Endothelial cell (in vitro differentiated cells): Measurements from ENCODE around the gene ARID1A. TPM values are rescaled to one million over a fixed set of nuclear protein-coding genes. Genes with fewer than 3 reads are reported as not detected.
A peak's percentile ranks its signal among the peaks of the same experiment; 100 is the strongest.

Source experiments
- DNase-seq: peaks from one replicate; pipeline ENCODE4 v3.0.0; 2021; ENCODE audit warnings: low spot score
- H3K27ac Mint-ChIP-seq: one replicate; pipeline ENCODE4 v1.8.0; 2021; ENCODE audit warnings: mixed read lengths, inconsistent platforms; ENCODE audit not compliant: unreplicated experiment
- H3K27me3 Mint-ChIP-seq: one replicate; pipeline ENCODE4 v1.8.0; 2021; ENCODE audit warnings: mild to moderate bottlenecking, moderate library complexity, mixed read lengths, inconsistent platforms; ENCODE audit not compliant: unreplicated experiment
- H3K36me3 Mint-ChIP-seq: one replicate; pipeline ENCODE4 v1.8.0; 2021; ENCODE audit warnings: mild to moderate bottlenecking, low read depth, mixed read lengths, inconsistent platforms; ENCODE audit not compliant: unreplicated experiment
- H3K4me1 Mint-ChIP-seq: one replicate; pipeline ENCODE4 v1.8.0; 2021; ENCODE audit warnings: mild to moderate bottlenecking, mixed read lengths, inconsistent platforms; ENCODE audit not compliant: unreplicated experiment
- H3K4me3 Mint-ChIP-seq: one replicate; pipeline ENCODE4 v1.8.0; 2021; ENCODE audit warnings: mild to moderate bottlenecking, mixed read lengths, inconsistent platforms; ENCODE audit not compliant: unreplicated experiment
- H3K9me3 Mint-ChIP-seq: one replicate; pipeline ENCODE4 v1.8.0; 2021; ENCODE audit warnings: mixed read lengths, inconsistent platforms; ENCODE audit not compliant: unreplicated experiment
- total RNA-seq: library from RNA; stranded (reverse); fragmentation: NEBNext Ultra II Directional; extraction: Animal tissue kit (Norgen Biotek cat#: 25700); gene quantifications from one replicate; pipeline ENCODE4 v1.2.1, GENCODE V29; 2021; ENCODE audit not compliant: unreplicated experiment
- TF ChIP-seq, protein P1 (sequence below): fragments of 200-600 bp; sonication (generic); IDR thresholded peaks from one replicate; pipeline ENCODE4 v1.5.0; 2021; ENCODE audit warnings: antibody characterized with exemption; ENCODE audit not compliant: unreplicated experiment

Gene ARID1A
- total RNA-seq, 1 donor from 2014 or later: 115 TPM

GRCh38 chr1:26758358-26758757 lies 62.5 kb downstream of the ARID1A start:
- H3K4me1 Mint-ChIP-seq: peaks cover 1% of the 10 kb centered on the region
- TF ChIP-seq, protein P1, sequence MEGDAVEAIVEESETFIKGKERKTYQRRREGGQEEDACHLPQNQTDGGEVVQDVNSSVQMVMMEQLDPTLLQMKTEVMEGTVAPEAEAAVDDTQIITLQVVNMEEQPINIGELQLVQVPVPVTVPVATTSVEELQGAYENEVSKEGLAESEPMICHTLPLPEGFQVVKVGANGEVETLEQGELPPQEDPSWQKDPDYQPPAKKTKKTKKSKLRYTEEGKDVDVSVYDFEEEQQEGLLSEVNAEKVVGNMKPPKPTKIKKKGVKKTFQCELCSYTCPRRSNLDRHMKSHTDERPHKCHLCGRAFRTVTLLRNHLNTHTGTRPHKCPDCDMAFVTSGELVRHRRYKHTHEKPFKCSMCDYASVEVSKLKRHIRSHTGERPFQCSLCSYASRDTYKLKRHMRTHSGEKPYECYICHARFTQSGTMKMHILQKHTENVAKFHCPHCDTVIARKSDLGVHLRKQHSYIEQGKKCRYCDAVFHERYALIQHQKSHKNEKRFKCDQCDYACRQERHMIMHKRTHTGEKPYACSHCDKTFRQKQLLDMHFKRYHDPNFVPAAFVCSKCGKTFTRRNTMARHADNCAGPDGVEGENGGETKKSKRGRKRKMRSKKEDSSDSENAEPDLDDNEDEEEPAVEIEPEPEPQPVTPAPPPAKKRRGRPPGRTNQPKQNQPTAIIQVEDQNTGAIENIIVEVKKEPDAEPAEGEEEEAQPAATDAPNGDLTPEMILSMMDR: no peak
- H3K27ac Mint-ChIP-seq: no peak overlapping the region
- no peak overlapping the region for H3K4me3 Mint-ChIP-seq
- no peaks in the 10 kb centered on the region for H3K9me3 Mint-ChIP-seq
- peaks cover 5% of the 10 kb centered on the region for H3K27me3 Mint-ChIP-seq
- DNase-seq: no peak
- peaks cover 45% of the 10 kb centered on the region for H3K36me3 Mint-ChIP-seq

GRCh38 chr1:26759531-26759930 lies 63.7 kb downstream of the ARID1A start:
- no peak for DNase-seq
- TF ChIP-seq, protein P1: no peak
- Mint-ChIP-seq H3K4me1 (no peaks in the 10 kb centered on the region), H3K27me3 (peaks cover 5% of the 10 kb centered on the region), H3K36me3 (peaks cover 42% of the 10 kb centered on the region), H3K27ac (no peak overlapping the region), H3K4me3 (no peak overlapping the region), H3K9me3 (no peaks in the 10 kb centered on the region)

DNA sequence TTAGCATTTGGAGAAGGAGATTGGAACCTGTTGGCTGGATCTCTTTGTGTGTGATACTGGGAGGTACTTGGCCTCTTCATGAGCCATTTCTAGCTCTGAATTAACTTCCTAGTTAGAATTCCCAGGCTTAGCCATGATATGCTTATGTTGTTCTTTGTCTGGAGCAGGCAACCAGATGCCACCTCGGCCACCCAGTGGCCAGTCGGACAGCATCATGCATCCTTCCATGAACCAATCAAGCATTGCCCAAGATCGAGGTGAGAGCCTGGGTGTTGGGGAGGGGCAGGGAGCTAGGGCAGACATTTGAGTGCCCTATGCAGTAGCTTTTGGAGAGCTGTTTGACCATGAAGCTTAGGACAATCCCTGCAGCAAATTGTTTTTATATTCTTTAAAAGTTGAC lies 65.4 kb downstream of the ARID1A start:
- DNase-seq: peak; percentile 19
- Mint-ChIP-seq H3K4me3 (no peak overlapping the region), H3K4me1 (no peaks in the 10 kb centered on the region), H3K36me3 (peaks cover 46% of the 10 kb centered on the region), H3K27me3 (peaks cover 5% of the 10 kb centered on the region), H3K27ac (no peak overlapping the region), H3K9me3 (no peaks in the 10 kb centered on the region)
- TF ChIP-seq, protein P1: no peak

DNA sequence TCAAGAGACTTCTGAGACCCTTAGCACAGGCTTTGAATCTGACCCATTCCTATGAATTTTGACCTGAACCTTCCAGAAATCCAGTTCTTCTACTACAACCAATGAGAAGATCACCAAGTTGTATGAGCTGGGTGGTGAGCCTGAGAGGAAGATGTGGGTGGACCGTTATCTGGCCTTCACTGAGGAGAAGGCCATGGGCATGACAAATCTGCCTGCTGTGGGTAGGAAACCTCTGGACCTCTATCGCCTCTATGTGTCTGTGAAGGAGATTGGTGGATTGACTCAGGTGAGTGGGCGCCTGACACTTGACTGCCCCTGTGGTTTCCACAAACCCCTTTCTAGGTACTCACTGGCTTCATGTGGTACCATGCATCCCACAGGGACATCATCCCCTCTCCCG lies 71.9 kb downstream of the ARID1A start:
- no peak overlapping the region for H3K4me3 Mint-ChIP-seq
- no peaks in the 10 kb centered on the region for H3K27me3 Mint-ChIP-seq
- DNase-seq: no peak
- peaks cover 66% of the 10 kb centered on the region for H3K36me3 Mint-ChIP-seq
- H3K9me3 Mint-ChIP-seq: no peaks in the 10 kb centered on the region
- TF ChIP-seq, protein P1: no peak
- no peak overlapping the region for H3K27ac Mint-ChIP-seq
- H3K4me1 Mint-ChIP-seq: no peaks in the 10 kb centered on the region

- Mint-ChIP-seq H3K4me3 (no peak overlapping the region), H3K9me3 (no peaks in the 10 kb centered on the region), H3K36me3 (peaks cover 69% of the 10 kb centered on the region), H3K4me1 (no peaks in the 10 kb centered on the region), H3K27me3 (peaks cover 4% of the 10 kb centered on the region), H3K27ac (no peak overlapping the region)
- TF ChIP-seq, protein P1: no peak
- no peak for DNase-seq
Measured at GRCh38 chr1:26768755-26769154, 72.9 kb downstream of the ARID1A start.
